Sigmoid colon (tissue), 7 donors: ENCODE results near the gene CCT4. TPM values are rescaled to one million over a fixed set of nuclear protein-coding genes. Genes with fewer than 3 reads are reported as not detected.
"Not testable (repeated sequence)": the region's sequence is repeated elsewhere in the genome, so short reads cannot be mapped to it uniquely, and the experiment has no call there.

ENCODE experiments used
- DNase-seq: peaks from one replicate; pipeline ENCODE4 v3.0.0-alpha.2; 2019
- H3K27ac ChIP-seq, 4 donors: fragments of 200-600 bp; sonication (generic); one replicate each; pipeline ENCODE4 v1.5.1; 2016 to 2019; ENCODE audit warnings: mild to moderate bottlenecking in 1 of 4
- H3K27me3 ChIP-seq, 3 donors: fragments of 200-600 bp; sonication (generic); one replicate each; pipeline ENCODE4 v1.5.1; 2019; ENCODE audit warnings: mild to moderate bottlenecking in 1 of 3
- H3K36me3 ChIP-seq, 4 donors: fragments of 200-600 bp; sonication (generic); one replicate each; pipeline ENCODE4 v1.5.1; 2016 to 2019
- H3K4me1 ChIP-seq, 4 donors: fragments of 200-600 bp; sonication (generic); one replicate each; pipeline ENCODE4 v1.5.1; 2017 to 2019
- H3K4me3 ChIP-seq, 4 donors: fragments of 200-600 bp; sonication (generic); one replicate each; pipeline ENCODE4 v1.5.1; 2017 to 2019; ENCODE audit warnings: mild to moderate bottlenecking in 2 of 4, moderate library complexity in 1 of 4
- H3K9me3 ChIP-seq, 4 donors: fragments of 200-600 bp in 3 of 4; sonication (generic) in 3 of 4; one replicate each; pipeline versions ENCODE4 v1.5.1 to v1.6.1; 2013 to 2019
- CTCF ChIP-seq, 4 experiments: fragments of 450-650 bp in 3 of 4; fragments of 200-600 bp in 1 of 4; IDR thresholded peaks; one replicate each; pipeline ENCODE4 v1.5.1; 2016 to 2019; ENCODE audit warnings: antibody characterized with exemption in 4 of 4, mild to moderate bottlenecking in 3 of 4, moderate library complexity in 2 of 4
- EP300 ChIP-seq, 4 donors: sonication (generic); formaldehyde crosslinking; IDR thresholded peaks; one replicate each; pipeline ENCODE4 v1.6.1; 2017; ENCODE audit warnings: antibody characterized with exemption in 4 of 4
- POLR2A ChIP-seq, 2 donors: fragments of 450-650 bp; IDR thresholded peaks; one replicate each; pipeline ENCODE4 v1.6.1; 2016; ENCODE audit warnings: antibody characterized with exemption in 2 of 2, mild to moderate bottlenecking in 2 of 2, moderate library complexity in 2 of 2
- POLR2AphosphoS5 ChIP-seq, 4 donors: sonication (generic); formaldehyde crosslinking; IDR thresholded peaks; one replicate each; pipeline ENCODE4 v1.6.1; 2017; ENCODE audit warnings: antibody characterized with exemption in 4 of 4
- WGBS, 2 donors: extraction: QIAGEN DNeasy Blood & Tissue Kit; methylation state at CpG; one replicate each; pipeline ENCODE4 v1.1.7; 2013; 5-methylcytosine and 5-hydroxymethylcytosine counted together
- intact Hi-C: fragments of 100-400 bp; cut with DNase I; formaldehyde crosslinking; loops from one replicate; pipeline ENCODE4 v1.15.1; 2023
- polyA plus RNA-seq, 3 donors: library from polyadenylated mRNA; stranded (reverse); fragments of 200-250 nt; gene quantifications; one replicate each; pipeline ENCODE4 v1.2.3, GENCODE V29; 2013
- total RNA-seq, 4 donors: library from RNA; depleted of rRNA; stranded (reverse); fragments of >200 nt; gene quantifications; one replicate each; pipeline ENCODE4 v1.1.0, GENCODE V29; 2016
- donor health status: healthy with polysubstance abuse.
- donor health status: Bipolar disorder and iron deficiency.
- donor health status: healthy.

The CCT4 gene
- total and polyA plus RNA-seq, 7 donors, result 51.3 to 111 (median 94.7) TPM

GRCh38 chr2:61900281-61900680, 11.8 kb upstream of the CCT4 start:
- no peaks in the 10 kb centered on the region for H3K36me3 ChIP-seq
- no peak for DNase-seq
- 88 to 93% methylated on average over 1 of the region's 1 CpG for WGBS, 2 donors
- H3K4me3 ChIP-seq, result no peak overlapping the region
- no peaks in the 10 kb centered on the region for H3K9me3 ChIP-seq
- H3K4me1 ChIP-seq, result peaks cover 0 to 6% (median 2%) of the 10 kb centered on the region in 4 donors
- no peak overlapping the region for H3K27ac ChIP-seq
- intact Hi-C loops, result no loop called here
- H3K27me3 ChIP-seq, result no peaks in the 10 kb centered on the region
- no peak for TF ChIP-seq EP300 (IDR thresholded peaks at IDR 0.05)

- Histone ChIP-seq H3K27me3 (no peaks in the 10 kb centered on the region), H3K36me3 (no peaks in the 10 kb centered on the region), H3K4me3 (no peak overlapping the region), H3K4me1 (no peaks in the 10 kb centered on the region), H3K27ac (no peak overlapping the region), H3K9me3 (no peaks in the 10 kb centered on the region)
- WGBS, 2 donors, result 12 to 36% methylated on average over 2 of the region's 2 CpGs
- DNase-seq, result no peak
- intact Hi-C loops, result no loop called here
- TF ChIP-seq CTCF (IDR thresholded peaks at IDR 0.05), result no peak
- TF ChIP-seq EP300 (IDR thresholded peaks at IDR 0.05), result no peak
These were observed 10.4 kb upstream of the CCT4 start for GRCh38 chr2:61898810-61899209.

GRCh38 chr2:61887717-61888266, 664 bp downstream of the CCT4 start:
- Histone ChIP-seq H3K36me3 (peaks cover 4 to 22% (median 10%) of the 10 kb centered on the region in 4 donors), H3K27me3 (no peaks in the 10 kb centered on the region), H3K9me3 (no peaks in the 10 kb centered on the region), H3K27ac (peak overlapping the region; percentile 94 to 96 (median 96)), H3K4me3 (peak overlapping the region; percentile 75 to 87 (median 82)), H3K4me1 (peaks cover 0 to 23% (median 17%) of the 10 kb centered on the region in 4 donors)
- intact Hi-C loops, result loop anchor here (1.0 kb wide), 1 partner anchor 33 kb away; the partner anchor contains the start of gene FAM161A
- no peak for DNase-seq
- WGBS, 2 donors, result 0% methylated on average over 18 of the region's 18 CpGs
- TF ChIP-seq EP300 (IDR thresholded peaks at IDR 0.05) (no peak), POLR2AphosphoS5 (IDR thresholded peaks at IDR 0.05) (no peak), POLR2A (IDR thresholded peaks at IDR 0.05) (no peak), CTCF (IDR thresholded peaks at IDR 0.05) (no peak)

- Histone ChIP-seq H3K27ac (no peak overlapping the region), H3K36me3 (peaks cover 4 to 38% (median 17%) of the 10 kb centered on the region in 4 donors), H3K27me3 (no peaks in the 10 kb centered on the region), H3K4me3 (no peak overlapping the region), H3K4me1 (peaks cover 0 to 23% (median 17%) of the 10 kb centered on the region in 4 donors), H3K9me3 (no peaks in the 10 kb centered on the region)
- intact Hi-C loops, result no loop called here
- TF ChIP-seq EP300 (IDR thresholded peaks at IDR 0.05) (no peak), POLR2A (IDR thresholded peaks at IDR 0.05) (no peak), POLR2AphosphoS5 (IDR thresholded peaks at IDR 0.05) (no peak), CTCF (IDR thresholded peaks at IDR 0.05) (no peak)
- WGBS, 2 donors, result 87 to 88% methylated on average over 18 of the region's 18 CpGs
- no peak for DNase-seq
These were observed 2.4 kb downstream of the CCT4 start for GRCh38 chr2:61885896-61886603.

DNA sequence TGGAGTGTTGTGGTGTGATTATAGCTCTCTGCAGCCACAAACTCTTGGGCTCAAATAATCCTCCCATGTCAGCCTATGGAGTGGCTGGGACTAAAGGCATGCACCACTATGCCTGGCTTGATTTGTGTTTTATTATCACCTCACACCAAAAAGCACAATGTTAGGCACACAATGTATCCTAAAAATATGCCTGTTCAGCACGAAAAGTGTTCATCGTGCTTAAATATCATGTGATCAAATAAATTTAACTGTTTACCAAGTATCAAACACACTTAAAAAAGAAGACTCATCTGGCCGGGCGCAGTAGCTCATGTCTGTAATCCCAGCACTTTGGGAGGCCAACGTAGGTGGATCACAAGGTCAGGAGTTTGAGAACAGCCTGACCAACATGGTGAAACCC, 5.6 kb downstream of the CCT4 start:
- TF ChIP-seq EP300 (IDR thresholded peaks at IDR 0.05) (no peak), POLR2AphosphoS5 (IDR thresholded peaks at IDR 0.05) (no peak), CTCF (IDR thresholded peaks at IDR 0.05) (no peak), POLR2A (IDR thresholded peaks at IDR 0.05) (no peak)
- H3K4me3 ChIP-seq, result no peak overlapping the region
- 93 to 96% methylated on average over 5 of the region's 5 CpGs for WGBS, 2 donors
- peaks cover 4 to 70% (median 40%) of the 10 kb centered on the region in 4 donors for H3K36me3 ChIP-seq
- H3K27ac ChIP-seq, result no peak overlapping the region
- intact Hi-C loops, result no loop called here
- H3K27me3 ChIP-seq, result no peaks in the 10 kb centered on the region
- DNase-seq, result no peak
- peaks cover 0 to 22% (median 17%) of the 10 kb centered on the region in 4 donors for H3K4me1 ChIP-seq
- no peaks in the 10 kb centered on the region for H3K9me3 ChIP-seq

GRCh38 chr2:61879351-61879750, 9.1 kb downstream of the CCT4 start:
- intact Hi-C loops, H3K4me3 ChIP-seq, H3K9me3 ChIP-seq, H3K27me3 ChIP-seq, H3K27ac ChIP-seq, H3K4me1 ChIP-seq, DNase-seq: not testable (repeated sequence)
- H3K36me3 ChIP-seq, result peaks cover 12 to 99% (median 56%) of the 10 kb centered on the region in 4 donors
- WGBS, 2 donors, result 95 to 97% methylated on average over 4 of the region's 4 CpGs
